ENCODE measurements around the gene PLSCR3. TPM values are rescaled to one million over a fixed set of nuclear protein-coding genes. Genes with fewer than 3 reads are reported as not detected.
A peak's percentile ranks its signal among the peaks of the same experiment; 100 is the strongest.

PLSCR3 gene
- polyA plus RNA-seq, 4 donors = 30.5 to 46.3 (median 38.1) TPM

DNA sequence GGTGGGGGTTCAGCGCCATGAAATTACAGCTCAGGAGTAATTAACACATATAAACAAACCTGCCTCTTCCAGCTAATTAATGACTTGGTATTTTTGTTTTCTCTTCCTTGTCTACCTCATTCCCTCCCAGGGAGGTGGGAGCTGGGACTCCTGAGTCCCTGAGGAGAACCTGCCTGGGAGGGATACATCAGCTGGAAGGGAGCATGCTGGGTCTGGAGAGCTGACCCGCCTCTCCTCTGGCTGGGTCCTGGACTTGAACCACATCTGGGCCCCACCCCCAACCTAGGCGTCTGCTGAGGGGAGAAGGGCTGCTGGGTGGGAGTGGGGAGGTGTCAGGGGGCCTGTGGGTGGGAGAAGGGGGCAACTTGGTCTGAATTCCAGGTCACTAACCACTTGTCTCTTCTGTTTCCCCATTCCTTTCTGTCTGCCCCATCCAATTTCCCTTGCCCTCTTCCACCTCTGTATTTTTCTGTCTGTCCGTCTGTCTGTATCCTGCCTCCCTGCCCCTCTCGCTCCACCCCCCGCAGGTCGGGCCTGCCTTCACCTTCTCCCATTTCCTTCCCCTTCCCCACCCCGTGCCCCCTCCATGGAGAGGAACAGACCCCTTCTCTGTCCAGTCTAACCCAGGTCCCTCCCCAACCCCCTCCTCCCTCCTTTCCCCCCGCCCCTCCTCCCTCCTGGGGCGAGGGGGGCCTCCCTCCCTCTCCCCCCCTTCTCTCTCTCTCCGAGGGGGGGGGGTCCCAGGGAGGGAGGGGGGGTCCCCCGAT is 13.3 kb upstream of the PLSCR3 start, which contains the start of gene NLGN2:
NLGN2 (plus strand) TSS at position 361 of the 767 bp plus-strand sequence. CDS start 411 bp downstream, outside the sequence.
- DNase-seq (ENCODE audit: low read depth in 4 of 4, low spot score in 3 of 4) = no peak

DNA sequence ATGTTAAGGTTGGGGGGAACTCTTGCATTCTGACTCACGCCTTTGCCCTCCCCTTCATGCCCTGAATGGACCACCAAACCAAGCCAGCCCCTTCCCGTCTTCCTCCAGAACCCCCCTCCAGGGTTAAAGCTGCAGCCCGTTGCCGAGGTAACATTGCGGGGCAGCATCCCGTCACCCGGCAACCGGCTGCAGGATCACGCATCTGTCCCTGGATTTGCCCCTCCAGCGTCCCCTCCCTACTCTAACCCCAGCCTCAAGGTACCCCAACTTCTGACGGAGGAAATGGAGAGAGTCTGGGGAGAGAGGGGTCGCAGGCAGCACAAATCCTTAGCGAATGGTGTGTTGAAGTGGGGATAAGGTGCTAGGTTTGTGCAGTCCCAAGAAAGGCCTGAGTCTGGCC is 12.8 kb upstream of the PLSCR3 start:
- no peak for DNase-seq (ENCODE audit: low read depth in 4 of 4, low spot score in 3 of 4)

DNA sequence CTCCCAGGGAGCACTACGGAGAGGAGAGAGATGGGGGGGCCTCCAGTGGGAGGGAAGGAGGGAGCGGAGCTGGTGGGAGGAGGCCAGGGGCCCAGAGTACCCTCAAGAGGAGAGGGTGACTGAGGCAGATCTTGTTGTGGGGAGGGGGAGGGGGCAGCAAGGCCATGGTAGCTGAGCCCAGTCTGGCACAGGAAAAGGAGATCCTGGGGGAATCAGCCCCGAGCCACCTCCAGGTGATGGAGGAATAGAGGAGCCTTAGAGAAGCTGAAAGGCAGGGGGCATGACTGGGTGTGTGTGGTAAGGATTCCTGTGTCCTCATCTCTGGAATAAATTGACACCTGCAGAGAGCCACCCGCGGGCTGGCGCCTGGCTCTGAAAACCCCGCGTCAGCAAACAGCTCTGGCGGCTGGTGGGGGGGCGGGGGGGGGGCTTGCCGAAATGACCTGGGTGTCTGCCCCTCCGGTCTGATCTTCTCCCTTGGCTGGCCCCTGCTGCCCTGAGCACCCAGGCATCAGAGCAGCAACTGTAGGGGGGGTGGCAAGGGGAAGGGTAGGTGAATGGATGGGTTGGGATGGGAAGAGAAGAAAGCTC is 12.0 kb upstream of the PLSCR3 start:
- no peak for DNase-seq (ENCODE audit: low read depth in 4 of 4, low spot score in 3 of 4)

DNA sequence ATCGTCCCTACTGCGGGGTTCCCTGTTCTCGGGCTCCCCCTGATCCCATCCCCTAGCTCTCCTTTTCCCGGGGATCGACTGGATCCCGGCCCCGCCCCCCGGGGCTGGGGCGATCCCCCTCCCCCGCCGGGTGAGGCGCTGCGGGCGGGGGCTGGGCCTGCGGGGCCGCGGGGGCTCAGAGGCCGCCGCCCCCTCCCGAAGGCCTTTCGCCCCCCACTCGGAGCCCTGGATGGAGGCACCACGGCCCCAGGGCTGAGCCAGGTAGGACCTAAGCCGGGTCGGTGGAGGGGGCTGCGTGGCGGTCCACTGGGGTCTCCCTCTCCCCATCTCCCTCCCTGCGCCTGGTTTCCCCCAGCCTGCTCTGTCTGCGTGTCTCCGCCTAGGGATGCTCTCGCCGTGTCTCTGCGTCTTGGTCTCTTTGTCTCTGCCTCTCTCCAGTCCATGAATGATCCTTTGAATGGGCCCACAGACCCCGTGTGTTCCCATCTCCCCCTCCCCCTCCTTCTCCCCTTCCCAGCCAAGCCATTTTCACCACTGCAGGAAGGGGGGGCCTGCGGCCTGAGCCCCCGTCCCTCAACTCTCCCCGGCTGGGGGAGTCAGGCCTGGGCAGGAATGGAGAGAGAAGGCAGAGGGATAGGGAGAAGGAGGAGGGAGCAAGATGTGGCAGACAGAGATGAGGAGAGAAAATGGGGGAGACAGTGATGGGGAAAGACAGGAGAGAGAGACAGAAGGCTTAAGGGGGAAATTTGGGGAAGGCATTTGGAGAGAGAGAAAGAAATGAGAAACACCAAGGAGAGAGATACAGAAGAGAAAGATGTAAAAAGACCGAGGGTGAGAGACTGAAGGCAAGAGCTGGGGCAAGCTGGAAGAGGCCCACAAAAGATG is 11.3 kb upstream of the PLSCR3 start:
- no peak for DNase-seq (ENCODE audit: low read depth in 4 of 4, low spot score in 3 of 4)

DNA sequence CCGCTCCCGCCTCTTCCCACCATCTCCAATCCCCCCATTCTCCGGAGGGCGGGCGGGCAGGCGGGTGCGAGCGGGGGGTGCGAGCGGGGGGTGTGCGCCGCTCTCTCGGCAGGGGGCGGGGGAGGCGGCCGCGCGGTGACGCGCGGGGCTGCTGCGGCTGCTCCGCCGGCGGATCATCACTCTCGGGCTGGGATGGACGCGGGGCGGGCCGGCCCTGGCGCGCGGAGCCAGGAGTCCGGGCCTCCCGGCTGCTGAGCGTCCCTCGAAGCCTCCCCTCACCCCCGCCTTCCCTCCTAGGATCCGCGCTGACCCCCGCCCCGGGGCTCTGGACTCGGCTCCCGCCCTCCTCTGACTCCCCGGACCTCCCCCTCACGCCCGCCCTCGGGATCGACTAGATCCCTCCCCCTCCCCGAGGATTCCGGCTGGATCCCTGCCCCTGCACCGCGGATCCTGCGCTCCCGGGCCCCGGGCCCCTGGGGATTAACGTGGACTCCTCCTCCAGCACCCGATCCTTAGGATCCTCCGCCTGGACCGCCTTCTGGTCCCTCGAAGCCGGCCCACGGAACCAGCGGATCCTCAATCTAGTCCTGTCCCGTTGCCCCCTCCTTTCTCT is 10.5 kb upstream of the PLSCR3 start:
- no peak for DNase-seq (ENCODE audit: low read depth in 4 of 4, low spot score in 3 of 4)

DNA sequence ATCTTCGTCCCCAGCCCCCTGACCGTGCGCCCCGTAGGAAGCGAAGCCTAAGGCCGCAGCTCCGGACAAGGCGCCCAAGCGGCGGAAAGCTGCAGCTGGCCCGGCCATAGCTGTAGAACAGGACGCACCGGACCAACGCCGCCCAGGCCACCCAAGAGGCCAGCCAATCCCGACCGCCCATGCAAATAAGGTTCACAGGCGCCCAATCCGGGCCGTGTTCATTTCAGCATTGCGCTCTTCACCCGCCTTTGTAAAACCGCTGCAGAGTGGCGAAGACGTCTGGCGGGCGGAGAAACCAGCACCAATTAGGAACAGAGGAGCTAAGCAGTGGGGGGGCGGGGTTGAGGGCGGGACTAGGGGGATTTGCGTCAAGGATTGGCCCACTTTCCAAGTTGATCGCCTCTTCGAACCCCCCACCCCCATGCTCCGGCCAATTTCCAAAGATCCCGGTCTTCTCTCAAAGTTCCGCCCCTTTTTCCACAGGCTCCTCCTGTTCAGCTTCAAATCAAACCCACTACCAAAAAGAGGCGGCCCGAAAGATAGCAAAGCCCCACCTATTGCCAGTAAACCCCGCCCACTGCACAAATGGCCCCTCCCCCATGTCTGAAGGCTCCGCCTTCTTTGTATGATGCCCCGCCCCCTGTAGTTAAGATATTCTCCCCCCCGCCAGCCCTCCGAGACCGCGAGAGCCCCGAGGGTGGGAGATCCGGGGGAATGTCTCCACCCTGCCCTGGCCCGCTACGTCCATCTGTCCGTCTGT is 9.8 kb upstream of the PLSCR3 start, which contains the start of gene TMEM256:
TMEM256 (minus strand) TSS at position 121 of the 760 bp plus-strand sequence; CDS start at position 108, 13 bp downstream.
- peak; percentile 95 to 100 (median 99) for DNase-seq (ENCODE audit: low read depth in 4 of 4, low spot score in 3 of 4)

DNA sequence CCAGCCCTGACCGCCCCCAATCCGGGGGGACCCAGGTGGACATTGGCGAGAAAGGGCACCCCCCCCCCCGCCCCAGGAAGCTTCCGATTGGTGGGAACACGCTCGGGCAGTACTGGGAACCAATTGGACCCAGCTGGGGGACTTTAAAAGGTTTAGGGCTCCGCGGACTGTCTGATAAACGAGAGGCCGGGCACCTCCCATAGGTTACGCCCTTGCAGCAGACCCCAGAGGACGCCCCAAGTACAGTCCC is 9.3 kb upstream of the PLSCR3 start:
- DNase-seq (ENCODE audit: low read depth in 4 of 4, low spot score in 3 of 4) = no peak

DNA sequence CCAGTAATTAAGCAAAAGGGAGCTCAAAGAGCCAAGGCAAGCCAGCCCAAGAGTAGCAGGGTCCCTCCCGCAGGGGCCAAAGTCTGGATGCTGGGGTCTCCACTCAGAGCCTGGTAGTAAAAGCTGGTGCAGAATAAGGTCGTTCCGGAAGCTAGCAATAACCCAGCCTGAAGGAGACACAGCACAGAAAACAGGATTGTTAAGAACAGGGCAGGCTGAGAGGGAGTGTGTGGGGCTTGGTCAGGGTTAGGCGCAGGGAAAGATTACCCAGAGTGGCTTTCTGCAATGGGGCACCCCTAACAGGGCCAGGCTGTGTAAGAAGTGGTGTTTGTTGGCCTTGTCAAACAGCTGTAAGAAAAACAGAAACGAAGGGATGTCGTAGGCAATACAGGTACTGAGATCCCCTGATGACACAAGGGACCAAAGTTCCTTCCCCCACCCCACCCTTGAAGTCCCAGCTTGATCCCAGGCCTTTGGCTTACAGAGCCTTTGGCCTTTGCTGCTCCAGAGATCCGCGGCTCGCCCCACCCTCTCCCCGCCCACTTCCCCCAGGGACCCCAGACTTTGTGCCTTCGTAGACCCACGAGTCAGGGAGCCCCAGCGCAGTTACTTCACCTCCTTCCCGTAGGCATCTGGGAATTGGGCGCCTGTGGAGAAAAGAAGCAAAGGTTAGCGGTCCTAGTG is 8.9 kb upstream of the PLSCR3 start:
- DNase-seq (ENCODE audit: low read depth in 4 of 4, low spot score in 3 of 4) = no peak

DNA sequence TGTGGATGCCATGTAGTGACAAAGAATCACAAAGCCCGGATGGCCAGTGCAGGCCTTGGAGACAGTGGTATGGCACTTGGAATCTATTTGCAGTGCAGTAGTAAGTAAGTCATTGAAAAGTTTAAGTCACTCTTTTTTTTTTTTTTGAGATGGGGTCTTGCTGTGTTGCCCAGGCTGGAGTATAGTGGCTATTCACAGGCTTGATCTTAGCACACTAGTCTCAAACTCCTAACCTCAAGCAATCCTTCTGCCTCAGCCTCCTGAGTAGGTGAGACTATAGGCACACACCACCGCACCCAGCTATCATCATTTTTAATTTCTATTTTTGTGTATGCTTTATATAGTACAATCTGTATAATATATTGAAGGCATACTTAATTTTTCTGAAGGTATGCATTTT is 4.3 kb upstream of the PLSCR3 start:
- no peak for DNase-seq (ENCODE audit: low read depth in 4 of 4, low spot score in 3 of 4)

DNA sequence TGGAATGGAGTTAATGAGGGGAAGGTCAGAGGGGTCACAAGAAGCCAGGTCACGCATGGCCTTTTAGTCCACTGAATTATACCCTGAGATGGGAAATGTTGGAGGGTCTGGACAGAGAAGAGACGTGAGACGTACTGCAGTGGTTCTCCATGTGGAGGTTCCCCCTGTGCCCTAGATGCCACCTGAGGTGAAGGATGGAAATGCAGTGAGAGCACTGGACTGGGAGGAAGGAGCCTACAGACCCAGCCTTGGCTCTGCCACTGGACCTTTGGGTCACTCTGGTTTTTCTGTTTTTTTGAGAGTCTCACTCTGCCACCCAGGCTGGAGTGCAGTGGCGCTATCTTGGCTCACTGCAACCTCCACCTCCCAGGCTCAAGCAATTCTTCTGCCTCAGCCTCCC is 1.8 kb upstream of the PLSCR3 start:
- no peak for DNase-seq (ENCODE audit: low read depth in 4 of 4, low spot score in 3 of 4)

DNA sequence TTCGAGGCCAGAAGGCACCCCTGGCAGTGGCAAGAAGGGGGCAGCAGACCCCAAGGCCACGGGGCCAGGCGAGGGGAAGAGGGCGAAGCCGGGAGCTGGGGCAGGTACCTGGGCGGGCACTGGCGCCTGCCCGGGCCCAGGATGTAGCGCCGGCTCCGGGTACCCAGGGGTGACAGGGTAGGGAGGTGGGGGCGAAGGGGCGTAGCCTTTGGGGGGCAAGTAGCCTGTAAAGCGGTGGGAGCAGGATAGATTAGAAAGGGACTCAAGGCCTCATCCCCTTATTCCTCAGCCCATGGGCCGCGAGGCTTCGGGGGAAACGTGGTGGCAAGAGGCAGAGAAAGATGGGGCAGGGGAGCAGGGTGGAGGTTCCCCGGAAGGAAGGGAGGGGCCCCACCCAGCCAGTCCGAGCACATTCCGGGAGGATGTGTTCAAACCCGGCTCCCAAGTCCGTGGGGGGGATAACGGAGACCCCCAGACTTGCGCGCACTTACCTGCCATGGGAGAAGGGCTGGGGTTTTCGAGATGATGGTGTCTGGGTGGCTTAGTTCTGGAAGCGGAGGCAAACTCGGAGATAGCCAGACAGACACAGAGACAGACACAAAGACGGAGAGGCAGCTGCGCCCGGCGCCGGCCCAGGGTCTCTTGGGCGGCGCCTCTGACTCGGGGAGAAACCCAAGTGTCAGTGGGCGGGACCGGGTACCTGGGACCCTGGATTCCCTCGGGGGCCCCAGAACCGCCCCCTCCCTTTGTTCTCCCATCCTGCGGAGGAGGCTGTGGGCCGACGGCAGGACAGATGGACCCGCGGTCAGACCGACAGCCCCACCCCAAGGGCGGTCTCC is 493 bp downstream of the PLSCR3 start:
- no peak for DNase-seq (ENCODE audit: low read depth in 4 of 4, low spot score in 3 of 4)

DNA sequence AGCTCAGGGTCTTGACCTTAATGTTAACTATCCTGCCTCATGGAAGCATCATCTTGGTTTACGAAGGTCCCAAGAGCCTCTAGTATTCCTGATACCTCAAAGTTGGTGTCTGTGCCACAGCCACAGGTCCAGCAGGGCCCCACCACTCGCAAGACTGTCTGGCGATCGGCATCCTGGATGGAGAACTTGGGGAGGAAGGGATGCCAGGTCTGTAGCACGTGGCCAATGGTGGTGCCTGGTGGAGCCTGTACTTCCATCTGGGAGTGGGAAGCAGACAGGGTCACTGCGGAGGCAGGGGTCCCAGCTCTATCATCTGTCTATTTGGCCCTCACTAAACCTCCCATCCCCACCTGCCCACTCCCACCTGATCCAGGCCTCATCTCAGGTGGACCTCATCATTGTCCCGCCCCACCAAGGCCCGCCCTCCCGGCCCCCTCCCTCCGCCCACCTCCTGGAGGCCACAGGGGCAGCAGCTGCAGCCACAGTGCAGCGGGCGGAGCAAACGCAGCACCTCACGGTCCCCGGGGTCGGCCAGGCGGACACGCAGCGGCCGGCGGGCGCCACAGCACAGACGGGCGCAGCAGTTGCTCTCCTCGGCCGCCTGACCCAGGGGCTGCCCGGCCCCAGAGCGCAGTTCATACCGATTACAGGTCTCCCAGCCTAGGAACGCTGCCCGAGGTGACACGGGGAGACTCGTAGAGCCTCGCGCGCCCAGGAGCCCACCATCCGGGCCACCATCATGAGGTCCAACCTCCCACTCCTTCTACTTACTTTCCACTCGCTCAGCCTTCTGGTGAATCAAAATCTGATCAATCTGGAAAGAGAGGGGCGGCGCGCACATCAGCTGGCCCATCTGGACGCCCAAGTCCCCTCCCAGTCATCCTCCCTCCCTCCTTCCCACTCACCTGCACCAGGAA is 1.4 kb downstream of the PLSCR3 start:
- no peak for DNase-seq (ENCODE audit: low read depth in 4 of 4, low spot score in 3 of 4)

DNA sequence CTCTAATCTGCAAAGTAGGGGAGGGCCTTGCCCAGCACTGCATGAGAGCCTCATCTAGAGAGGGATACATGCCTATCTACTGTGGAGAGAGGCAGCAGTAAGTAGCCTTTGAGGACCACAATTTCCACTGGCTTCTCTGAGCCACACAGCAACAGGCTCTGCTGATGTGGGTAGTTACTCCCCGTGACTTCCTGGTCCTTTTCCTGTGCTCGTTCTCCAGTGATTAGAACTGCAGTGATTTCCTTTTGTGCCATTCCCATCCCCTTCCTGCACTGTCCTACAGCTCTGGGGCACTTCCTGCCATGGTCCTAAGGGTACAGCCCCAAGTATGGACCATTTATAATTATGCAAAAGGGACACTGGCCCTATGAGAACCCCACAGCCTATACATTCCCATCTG is 3.0 kb downstream of the PLSCR3 start:
- DNase-seq (ENCODE audit: low read depth in 4 of 4, low spot score in 3 of 4) = no peak

DNA sequence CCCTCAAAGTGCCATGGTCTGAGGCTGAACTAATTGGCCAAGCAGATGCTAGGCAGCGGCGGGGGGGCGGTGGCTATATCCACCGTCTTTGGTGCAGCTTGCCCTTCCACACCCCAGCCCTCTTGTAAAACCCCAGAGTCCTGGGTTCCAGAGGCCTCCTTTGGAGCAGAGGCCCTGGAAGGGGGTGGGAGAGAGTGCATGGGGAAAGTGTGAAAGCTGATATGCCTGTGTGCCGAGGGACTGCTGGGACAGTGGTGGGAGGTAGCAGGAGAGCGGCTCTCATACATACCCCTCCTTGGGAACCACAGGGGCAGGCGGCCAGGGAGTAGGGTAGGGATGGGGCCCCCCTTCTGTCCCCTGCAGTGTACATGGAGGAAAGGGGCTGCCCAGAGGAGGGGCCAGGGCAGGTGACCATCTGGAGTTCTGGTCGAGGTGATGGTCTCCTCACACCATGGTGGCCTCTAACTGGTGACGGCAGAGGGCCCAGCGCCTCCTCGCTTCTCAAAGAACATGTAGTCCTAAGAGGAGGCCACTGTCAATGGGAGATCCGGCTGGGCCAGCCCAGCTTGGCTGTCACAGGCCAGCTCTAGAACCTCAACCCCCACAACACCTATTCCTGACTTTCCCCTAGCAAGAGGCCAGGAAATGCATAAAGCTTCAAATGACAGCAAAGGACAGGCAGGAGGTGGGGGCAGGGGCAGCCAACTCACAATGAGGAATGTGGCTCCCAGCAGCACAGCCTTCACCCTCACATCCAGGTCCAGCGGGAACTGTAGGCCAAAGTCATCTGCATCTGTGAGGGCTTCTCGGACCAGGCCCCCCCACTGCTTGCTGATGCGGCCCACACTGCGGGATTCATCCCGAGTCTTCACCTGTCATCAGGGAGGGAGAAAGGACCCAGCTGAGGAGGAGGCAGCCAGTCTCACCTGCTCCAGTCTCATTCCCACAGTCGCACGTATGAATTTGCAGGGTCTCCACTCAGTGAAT is 4.1 kb downstream of the PLSCR3 start:
- DNase-seq (ENCODE audit: low read depth in 4 of 4, low spot score in 3 of 4) = no peak

DNA sequence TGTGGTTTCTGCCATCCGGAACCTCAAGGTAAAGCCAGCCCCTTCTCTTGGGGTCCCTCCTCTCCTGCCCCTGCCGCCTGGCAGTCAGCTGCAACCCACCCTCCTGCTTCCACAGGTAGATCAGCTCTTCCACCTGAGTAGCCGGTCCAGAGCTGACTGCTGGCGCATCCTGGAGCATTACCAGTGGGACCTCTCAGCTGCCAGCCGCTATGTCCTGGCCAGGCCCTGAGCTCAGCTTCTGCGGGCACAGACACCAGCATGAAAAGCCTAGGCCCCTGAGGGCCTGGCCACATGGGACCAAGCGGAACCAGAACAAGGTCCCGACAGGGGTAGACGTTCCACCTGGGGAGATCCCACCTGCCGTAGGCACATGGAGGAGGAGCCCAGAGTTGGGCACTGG is 5.5 kb downstream of the PLSCR3 start:
- DNase-seq (ENCODE audit: low read depth in 4 of 4, low spot score in 3 of 4) = no peak

DNA sequence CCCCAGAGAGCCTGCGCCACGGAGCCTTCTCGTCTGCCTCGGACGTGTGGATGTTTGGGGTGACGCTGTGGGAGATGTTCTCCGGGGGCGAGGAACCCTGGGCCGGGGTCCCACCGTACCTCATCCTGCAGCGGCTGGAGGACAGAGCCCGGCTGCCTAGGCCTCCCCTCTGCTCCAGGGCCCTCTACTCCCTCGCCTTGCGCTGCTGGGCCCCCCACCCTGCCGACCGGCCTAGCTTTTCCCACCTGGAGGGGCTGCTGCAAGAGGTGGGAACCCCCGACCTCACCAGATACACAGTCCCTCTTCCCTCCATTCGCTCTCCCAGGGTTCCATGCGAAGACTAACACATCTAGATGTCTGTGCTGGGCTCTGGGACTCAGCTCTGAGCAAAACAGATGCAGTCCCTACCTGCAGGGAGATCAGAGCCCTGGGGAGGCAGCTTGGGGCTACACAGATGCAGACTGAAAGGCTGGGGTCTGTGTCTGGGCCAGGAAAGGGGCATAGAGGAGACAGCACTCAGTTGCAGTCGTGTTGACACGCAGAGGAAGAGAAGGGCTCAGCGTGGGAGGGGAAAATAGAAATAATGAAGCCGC is 9.7 kb downstream of the PLSCR3 start:
- no peak for DNase-seq (ENCODE audit: low read depth in 4 of 4, low spot score in 3 of 4)
